SKM-1 treated with dmso at 0.1 percent for 144 hours (cell line): ENCODE measurements around the gene TTLL13.

ENCODE experiments used
- DNase-seq: peaks from one replicate; lab custom pipeline; 2025; ENCODE audit not compliant: unreplicated experiment; lab: John Stamatoyannopoulos, UW

The TTLL13 gene

DNA sequence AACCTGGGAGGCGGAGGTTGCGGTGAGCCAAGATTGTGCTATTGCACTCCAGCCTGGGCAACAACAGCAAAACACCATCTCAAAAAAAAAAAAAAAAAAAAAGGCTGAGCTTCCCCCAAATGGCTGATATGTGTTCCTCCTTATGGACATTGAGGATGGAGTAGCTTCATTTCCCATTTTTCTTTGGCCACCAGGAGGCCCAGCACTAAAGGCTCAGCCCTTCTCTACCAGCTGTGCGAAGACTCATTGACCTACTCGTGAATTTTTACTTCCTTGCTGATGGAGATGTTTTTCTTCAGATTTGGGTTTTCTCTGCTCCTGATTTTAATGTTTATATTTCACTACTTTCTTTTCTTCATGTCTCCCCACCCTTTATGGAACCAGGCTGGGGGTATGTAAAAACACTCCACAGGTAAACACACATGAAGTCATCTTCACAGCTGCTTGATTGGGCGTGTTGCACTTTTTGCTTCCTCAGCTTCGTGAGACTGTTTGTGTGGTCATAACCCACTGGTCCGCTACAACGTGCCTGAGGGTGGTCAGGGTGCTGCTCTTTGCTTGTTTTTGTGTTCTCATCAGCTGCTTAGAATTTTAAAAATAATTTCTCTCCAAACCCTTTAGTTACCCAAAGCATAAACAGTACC, 34.7 kb upstream of the TTLL13 start:
- no peak for DNase-seq

GRCh38 chr15:90217671-90218394, 31.5 kb upstream of the TTLL13 start:
- DNase-seq: no peak

- peak; percentile 26 for DNase-seq
Measured at GRCh38 chr15:90219421-90220141, 29.8 kb upstream of the TTLL13 start.

DNA sequence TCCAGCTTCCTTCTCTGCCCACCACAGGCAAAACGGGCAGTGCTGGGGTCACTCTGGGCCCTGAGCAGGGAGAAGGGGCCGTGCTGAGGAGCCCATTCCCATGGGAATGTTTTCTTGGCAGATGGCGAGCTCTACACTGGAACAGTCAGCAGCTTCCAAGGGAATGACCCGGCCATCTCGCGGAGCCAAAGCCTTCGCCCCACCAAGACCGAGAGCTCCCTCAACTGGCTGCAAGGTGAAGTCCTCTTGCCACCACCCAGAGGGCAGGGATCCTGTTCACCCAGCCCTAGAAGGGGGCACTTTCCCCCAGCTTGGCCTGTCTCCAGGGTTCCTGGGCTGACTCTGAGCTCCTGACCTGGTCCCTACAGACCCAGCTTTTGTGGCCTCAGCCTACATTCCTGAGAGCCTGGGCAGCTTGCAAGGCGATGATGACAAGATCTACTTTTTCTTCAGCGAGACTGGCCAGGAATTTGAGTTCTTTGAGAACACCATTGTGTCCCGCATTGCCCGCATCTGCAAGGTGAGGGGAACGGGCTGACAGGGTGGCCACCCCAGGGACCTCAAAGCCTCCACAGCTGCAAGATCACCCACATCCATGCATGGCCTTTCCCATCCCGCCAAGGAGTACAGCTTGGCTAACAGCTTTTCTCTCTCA, 28.0 kb upstream of the TTLL13 start:
- peak; percentile 9 for DNase-seq

DNA sequence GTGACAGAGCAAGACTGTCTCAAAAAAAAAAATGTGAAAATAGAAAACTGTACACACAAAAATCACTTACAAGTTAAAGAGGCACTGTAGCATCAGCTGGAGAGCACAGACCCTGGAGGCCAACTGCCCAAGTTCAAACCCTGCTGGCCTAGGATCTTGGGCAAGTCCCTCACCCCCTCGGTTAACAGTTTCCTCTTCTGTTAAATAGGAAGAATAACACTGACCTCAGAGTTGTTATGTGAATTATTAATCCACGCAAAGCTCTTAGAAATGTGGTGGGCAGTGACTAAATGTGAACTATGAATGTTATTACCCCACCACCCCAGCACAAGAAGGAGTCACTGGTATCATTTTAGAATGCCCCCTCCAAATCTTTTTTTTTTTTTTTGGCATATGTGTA, 26.8 kb upstream of the TTLL13 start:
- DNase-seq: no peak

DNA sequence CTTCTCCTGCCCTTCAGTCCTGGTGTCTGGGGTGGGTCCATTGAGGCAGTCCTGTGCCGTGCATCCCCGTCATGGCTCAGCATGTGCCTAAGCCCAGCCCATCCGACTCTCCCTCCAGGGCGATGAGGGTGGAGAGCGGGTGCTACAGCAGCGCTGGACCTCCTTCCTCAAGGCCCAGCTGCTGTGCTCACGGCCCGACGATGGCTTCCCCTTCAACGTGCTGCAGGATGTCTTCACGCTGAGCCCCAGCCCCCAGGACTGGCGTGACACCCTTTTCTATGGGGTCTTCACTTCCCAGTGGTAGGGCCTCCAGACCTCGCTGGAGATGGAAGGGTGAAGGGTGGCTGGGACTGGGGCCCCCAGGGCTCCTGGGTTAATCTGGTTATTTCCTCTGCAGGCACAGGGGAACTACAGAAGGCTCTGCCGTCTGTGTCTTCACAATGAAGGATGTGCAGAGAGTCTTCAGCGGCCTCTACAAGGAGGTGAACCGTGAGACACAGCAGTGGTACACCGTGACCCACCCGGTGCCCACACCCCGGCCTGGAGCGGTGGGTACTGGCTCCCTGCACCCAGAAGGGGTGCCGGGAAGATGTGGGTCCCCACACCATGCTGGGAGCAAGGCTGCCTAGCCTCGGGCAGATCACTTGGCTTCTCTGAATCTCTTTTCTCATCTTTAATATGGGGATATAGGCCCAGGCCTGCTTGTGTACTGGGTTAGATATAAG, 25.8 kb upstream of the TTLL13 start:
- DNase-seq: no peak

- no peak for DNase-seq
Measured at GRCh38 chr15:90225047-90225446, 24.3 kb upstream of the TTLL13 start.

- no peak for DNase-seq
Measured at GRCh38 chr15:90225504-90226234, 23.7 kb upstream of the TTLL13 start.

GRCh38 chr15:90227336-90227735, 22.0 kb upstream of the TTLL13 start:
- no peak for DNase-seq

DNA sequence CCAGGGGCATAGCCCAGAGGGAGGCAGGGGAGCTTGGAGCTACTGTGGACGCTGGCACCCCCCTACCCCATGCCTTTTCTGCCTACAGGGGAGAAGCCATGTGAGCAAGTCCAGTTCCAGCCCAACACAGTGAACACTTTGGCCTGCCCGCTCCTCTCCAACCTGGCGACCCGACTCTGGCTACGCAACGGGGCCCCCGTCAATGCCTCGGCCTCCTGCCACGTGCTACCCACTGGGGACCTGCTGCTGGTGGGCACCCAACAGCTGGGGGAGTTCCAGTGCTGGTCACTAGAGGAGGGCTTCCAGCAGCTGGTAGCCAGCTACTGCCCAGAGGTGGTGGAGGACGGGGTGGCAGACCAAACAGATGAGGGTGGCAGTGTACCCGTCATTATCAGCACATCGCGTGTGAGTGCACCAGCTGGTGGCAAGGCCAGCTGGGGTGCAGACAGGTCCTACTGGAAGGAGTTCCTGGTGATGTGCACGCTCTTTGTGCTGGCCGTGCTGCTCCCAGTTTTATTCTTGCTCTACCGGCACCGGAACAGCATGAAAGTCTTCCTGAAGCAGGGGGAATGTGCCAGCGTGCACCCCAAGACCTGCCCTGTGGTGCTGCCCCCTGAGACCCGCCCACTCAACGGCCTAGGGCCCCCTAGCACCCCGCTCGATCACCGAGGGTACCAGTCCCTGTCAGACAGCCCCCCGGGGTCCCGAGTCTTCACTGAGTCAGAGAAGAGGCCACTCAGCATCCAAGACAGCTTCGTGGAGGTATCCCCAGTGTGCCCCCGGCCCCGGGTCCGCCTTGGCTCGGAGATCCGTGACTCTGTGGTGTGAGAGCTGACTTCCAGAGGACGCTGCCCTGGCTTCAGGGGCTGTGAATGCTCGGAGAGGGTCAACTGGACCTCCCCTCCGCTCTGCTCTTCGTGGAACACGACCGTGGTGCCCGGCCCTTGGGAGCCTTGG, 21.3 kb upstream of the TTLL13 start:
- no peak for DNase-seq

DNA sequence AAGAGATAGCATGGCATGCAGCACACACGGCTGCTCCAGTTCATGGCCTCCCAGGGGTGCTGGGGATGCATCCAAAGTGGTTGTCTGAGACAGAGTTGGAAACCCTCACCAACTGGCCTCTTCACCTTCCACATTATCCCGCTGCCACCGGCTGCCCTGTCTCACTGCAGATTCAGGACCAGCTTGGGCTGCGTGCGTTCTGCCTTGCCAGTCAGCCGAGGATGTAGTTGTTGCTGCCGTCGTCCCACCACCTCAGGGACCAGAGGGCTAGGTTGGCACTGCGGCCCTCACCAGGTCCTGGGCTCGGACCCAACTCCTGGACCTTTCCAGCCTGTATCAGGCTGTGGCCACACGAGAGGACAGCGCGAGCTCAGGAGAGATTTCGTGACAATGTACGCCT, 20.4 kb upstream of the TTLL13 start:
- no peak for DNase-seq

GRCh38 chr15:90230071-90230494, 19.3 kb upstream of the TTLL13 start:
- DNase-seq: no peak

GRCh38 chr15:90230610-90231009, 18.7 kb upstream of the TTLL13 start:
- no peak for DNase-seq

DNA sequence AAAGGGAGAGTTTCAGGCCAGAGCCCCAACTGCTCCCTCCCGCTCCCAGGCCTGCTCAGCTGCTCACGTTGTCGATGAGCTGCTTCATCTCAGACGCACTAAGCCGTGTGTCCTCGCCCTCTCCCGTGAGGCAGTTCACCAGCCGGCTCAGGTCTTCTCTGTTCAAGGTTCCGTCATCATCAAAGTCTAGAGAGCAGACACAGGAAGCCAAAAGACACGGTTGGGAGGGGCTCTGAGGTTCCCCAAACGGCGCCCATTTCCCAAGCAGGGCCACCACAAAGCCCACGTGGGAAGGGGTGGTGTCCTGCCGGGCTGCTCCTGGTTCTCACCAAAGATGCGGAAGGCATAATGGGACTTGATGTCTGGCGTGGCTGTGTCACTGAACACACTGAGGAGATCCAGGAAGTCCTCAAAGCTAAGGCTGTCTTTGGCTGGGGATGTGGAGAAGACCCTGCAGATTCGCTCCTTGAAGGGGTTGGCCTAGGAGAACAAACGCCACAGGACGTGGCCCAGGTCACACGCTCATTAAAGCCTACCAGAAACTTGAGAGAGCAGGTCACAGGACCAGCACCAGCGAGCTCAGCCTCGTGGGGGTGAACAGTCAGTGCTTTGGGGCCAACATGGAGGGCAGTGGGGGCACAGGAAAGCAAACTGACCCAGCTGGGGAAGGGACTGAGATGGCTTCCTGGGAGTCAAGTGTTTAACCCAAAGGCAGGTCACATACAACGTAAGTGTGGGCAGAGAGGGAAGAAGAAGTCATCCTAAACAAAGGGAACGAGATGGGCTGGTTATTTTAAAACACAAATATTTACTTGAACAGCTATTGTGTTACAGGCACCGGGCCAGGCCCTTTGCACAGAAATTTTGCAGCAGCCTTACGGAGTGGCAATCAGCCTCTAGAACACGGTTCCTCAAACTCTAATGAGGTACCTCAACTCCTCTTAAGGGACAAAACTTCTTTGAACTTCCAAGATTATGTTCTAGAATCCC, 18.0 kb upstream of the TTLL13 start:
- no peak for DNase-seq

GRCh38 chr15:90232196-90232595, 17.2 kb upstream of the TTLL13 start:
- no peak for DNase-seq

- no peak for DNase-seq
Measured at GRCh38 chr15:90232941-90233386, 16.4 kb upstream of the TTLL13 start.

DNA sequence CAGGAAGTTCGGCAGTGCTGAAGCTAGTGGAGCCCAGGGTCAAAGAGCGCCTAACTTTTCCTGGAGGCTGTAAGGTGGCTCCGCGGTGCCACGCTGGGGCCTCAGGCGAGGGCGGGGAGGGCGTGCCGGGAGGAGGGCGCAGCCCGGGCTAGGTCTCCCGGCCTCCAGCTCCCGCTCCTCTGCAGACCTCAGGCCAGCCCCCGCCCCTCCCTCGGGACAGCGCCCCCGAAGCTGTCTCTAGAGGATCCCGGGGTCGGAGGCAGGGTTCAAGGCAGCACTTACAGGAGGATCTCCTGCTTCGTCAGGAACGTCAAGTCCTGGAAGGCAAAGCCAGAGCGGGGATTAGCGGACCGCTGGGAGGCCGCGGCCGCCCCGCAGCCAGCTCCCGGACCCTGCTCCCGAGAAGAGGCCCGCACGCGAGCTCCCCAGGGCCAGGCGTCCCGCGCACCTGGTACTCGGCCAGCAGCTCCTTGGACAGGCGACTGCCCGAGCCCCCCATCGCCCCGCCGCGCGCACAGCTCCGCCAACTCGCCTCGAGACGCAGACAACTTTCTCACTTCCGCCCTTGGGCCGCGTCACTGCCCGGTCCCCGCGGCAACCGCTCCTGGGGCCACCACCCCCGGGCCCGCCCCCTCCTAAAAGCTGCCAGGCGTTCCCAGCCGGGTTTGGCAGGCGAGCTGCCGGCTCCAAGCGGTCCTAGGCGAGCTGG, 15.8 kb upstream of the TTLL13 start, which contains the start of gene CIB1:
Gene CIB1, minus strand, starts transcription at position 555 of the 709 bp plus-strand sequence. Its CDS starts 56 bp downstream, at position 499.
- peak; percentile 90 for DNase-seq
